Prostate gland (tissue), 2 donors: Measurements from ENCODE around the gene URI1. TPM values are rescaled to one million over a fixed set of nuclear protein-coding genes. Genes with fewer than 3 reads are reported as not detected.
"Not testable (repeated sequence)": the region's sequence is repeated elsewhere in the genome, so short reads cannot be mapped to it uniquely, and the experiment has no call there.

ENCODE experiments used
- DNase-seq: peaks from one replicate; pipeline ENCODE4 v3.0.0-alpha.2; 2019; ENCODE audit warnings: low spot score
- H3K27ac ChIP-seq, 2 donors: fragments of 200-600 bp; sonication (generic); 2 replicates each; pipeline ENCODE4 v1.5.1; 2017 to 2019
- H3K27me3 ChIP-seq: fragments of 200-600 bp; sonication (generic); replicated peaks from 2 replicates; pipeline ENCODE4 v1.5.1; 2019; ENCODE audit not compliant: insufficient read depth
- H3K36me3 ChIP-seq, 2 donors: fragments of 200-600 bp; sonication (generic); 1 replicate in 1 of 2; 2 replicates in 1 of 2; pipeline versions ENCODE4 v1.5.1 to v1.8.1; 2017 to 2019
- H3K4me1 ChIP-seq: fragments of 200-600 bp; sonication (generic); replicated peaks from 2 replicates; pipeline ENCODE4 v1.5.1; 2019
- H3K4me3 ChIP-seq, 2 donors: fragments of 200-600 bp; sonication (generic); 2 replicates each; pipeline ENCODE4 v1.5.1; 2017 to 2019
- H3K9me3 ChIP-seq: fragments of 200-600 bp; sonication (generic); 2 replicates; pipeline ENCODE4 v1.5.1; 2017
- POLR2A ChIP-seq: fragments of 450-650 bp; IDR thresholded peaks from one replicate; pipeline ENCODE4 v1.6.1; 2016; ENCODE audit warnings: antibody characterized with exemption, mild to moderate bottlenecking
- POLR2AphosphoS5 ChIP-seq: sonication (generic); formaldehyde crosslinking; IDR thresholded peaks from one replicate; pipeline ENCODE4 v1.6.1; 2017; ENCODE audit warnings: antibody characterized with exemption
- WGBS: methylation state at CpG from one replicate; pipeline ENCODE4 v1.1.5; 2018; 5-methylcytosine and 5-hydroxymethylcytosine counted together
- intact Hi-C: fragments of 100-400 bp; cut with DNase I; formaldehyde crosslinking; loops from one replicate; pipeline ENCODE4 v1.14.2; 2022
- total RNA-seq, 2 donors: library from RNA; depleted of rRNA; stranded (reverse); fragments of >200 nt; gene quantifications; one replicate each; pipeline ENCODE4 v1.1.0, GENCODE V29; 2016
- TF ChIP-seq, protein P1 (sequence below), 4 experiments: fragments of 200-600 bp in 2 of 4; fragments of 450-650 bp in 2 of 4; sonication (generic) in 2 of 4; IDR thresholded peaks; 1 replicate in 3 of 4; 2 replicates in 1 of 4; pipeline ENCODE4 v1.5.1; 2016 to 2019; ENCODE audit warnings: antibody characterized with exemption in 4 of 4, mild to moderate bottlenecking in 2 of 4, moderate library complexity in 2 of 4

Gene URI1
- total RNA-seq, 2 donors from 2014 or later: 48.2 to 71.0 TPM

DNA sequence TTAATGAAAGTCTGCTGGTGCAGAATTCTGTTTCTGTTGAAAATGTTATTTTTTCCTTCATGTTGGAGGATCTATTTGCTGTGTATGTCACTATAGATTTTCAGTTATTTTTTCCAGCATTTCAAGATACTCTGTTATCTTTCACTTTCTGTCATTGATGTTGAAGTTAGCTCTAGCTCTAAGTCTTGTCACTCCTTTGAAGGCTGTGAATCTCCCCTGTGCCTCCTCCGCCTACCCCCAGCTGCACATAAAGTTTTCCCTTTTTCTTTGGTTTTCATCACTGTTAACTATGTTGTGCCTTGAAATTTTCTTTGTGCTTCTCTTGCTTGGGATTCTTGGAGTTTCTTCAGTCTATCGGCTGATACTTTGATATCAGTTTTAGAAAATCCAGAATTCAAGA is 20.8 kb downstream of the URI1 start:
- Histone ChIP-seq H3K4me1 (peaks cover 7% of the 10 kb centered on the region), H3K4me3 (no peak overlapping the region), H3K9me3 (no peaks in the 10 kb centered on the region), H3K27ac (no peak overlapping the region), H3K27me3 (no peaks in the 10 kb centered on the region), H3K36me3 (no peaks in the 10 kb centered on the region)
- DNase-seq: no peak
- intact Hi-C loops: no loop called here
- 99% methylated on average over 2 of the region's 2 CpGs for WGBS
- no peak for TF ChIP-seq POLR2AphosphoS5
- TF ChIP-seq POLR2A: no peak

GRCh38 chr19:29963576-29963975 is 21.5 kb downstream of the URI1 start:
- Histone ChIP-seq H3K4me3 (no peak overlapping the region), H3K27me3 (no peaks in the 10 kb centered on the region), H3K9me3 (no peaks in the 10 kb centered on the region), H3K4me1 (peaks cover 7% of the 10 kb centered on the region), H3K27ac (no peak overlapping the region), H3K36me3 (no peaks in the 10 kb centered on the region)
- WGBS: 89% methylated on average over 4 of the region's 4 CpGs
- intact Hi-C loops: no loop called here
- TF ChIP-seq POLR2AphosphoS5 (no peak), POLR2A (no peak)
- TF ChIP-seq, protein P1, sequence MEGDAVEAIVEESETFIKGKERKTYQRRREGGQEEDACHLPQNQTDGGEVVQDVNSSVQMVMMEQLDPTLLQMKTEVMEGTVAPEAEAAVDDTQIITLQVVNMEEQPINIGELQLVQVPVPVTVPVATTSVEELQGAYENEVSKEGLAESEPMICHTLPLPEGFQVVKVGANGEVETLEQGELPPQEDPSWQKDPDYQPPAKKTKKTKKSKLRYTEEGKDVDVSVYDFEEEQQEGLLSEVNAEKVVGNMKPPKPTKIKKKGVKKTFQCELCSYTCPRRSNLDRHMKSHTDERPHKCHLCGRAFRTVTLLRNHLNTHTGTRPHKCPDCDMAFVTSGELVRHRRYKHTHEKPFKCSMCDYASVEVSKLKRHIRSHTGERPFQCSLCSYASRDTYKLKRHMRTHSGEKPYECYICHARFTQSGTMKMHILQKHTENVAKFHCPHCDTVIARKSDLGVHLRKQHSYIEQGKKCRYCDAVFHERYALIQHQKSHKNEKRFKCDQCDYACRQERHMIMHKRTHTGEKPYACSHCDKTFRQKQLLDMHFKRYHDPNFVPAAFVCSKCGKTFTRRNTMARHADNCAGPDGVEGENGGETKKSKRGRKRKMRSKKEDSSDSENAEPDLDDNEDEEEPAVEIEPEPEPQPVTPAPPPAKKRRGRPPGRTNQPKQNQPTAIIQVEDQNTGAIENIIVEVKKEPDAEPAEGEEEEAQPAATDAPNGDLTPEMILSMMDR (IDR thresholded peaks at IDR 0.05): no peak
- no peak for DNase-seq

DNA sequence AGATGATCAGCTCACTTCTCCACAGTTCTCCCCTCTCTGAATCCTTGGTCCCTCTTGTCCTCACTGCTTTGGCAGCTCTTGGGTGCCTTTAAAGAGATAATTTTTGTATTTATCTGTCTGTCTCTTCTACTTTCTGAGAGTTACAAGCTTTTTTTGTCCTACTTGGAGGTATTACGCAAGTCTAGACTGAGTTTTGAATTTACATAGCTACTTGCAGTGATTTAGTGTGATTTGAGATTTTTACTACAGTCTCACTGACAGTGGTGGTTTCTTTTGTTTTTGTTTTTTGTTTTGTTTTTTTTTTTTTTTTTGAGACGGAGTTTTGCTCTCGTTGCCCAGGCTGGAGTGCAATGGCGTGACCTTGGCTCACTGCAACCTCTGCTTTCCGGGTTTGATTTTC is 22.1 kb downstream of the URI1 start:
- no peaks in the 10 kb centered on the region for H3K36me3 ChIP-seq
- no peaks in the 10 kb centered on the region for H3K27me3 ChIP-seq
- 81% methylated on average over 5 of the region's 5 CpGs for WGBS
- H3K9me3 ChIP-seq: no peaks in the 10 kb centered on the region
- H3K4me3 ChIP-seq: no peak overlapping the region
- TF ChIP-seq, protein P1 (IDR thresholded peaks at IDR 0.05): no peak
- TF ChIP-seq POLR2A: no peak
- TF ChIP-seq POLR2AphosphoS5: no peak
- peaks cover 7% of the 10 kb centered on the region for H3K4me1 ChIP-seq
- H3K27ac ChIP-seq: no peak overlapping the region
- no peak for DNase-seq
- intact Hi-C loops: no loop called here

DNA sequence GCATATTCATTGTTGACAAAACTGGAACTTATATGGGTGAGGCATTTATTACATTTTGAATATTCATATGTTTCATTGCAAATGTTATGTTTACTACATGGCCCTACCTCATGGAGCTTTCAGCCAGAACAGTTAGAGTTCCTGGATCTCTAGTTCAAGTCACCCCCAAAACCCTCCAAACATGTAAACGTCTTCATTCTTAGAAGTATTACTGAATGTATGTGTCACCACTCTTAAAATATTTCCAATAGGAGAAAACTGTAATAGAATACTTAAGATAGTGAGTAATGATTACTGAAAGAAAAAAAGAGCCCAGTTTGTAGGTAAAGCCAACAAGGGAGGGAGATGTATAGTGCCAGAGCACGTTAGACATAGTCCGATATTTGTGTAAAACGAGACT is 23.5 kb downstream of the URI1 start:
- DNase-seq: no peak
- H3K27ac ChIP-seq: no peak overlapping the region
- H3K27me3 ChIP-seq: no peaks in the 10 kb centered on the region
- no peaks in the 10 kb centered on the region for H3K36me3 ChIP-seq
- H3K4me3 ChIP-seq: no peak overlapping the region
- TF ChIP-seq, protein P1 (IDR thresholded peaks at IDR 0.05): no peak
- no peak for TF ChIP-seq POLR2A
- no peak for TF ChIP-seq POLR2AphosphoS5
- H3K4me1 ChIP-seq: peaks cover 7% of the 10 kb centered on the region
- intact Hi-C loops: no loop called here
- WGBS: 47% methylated on average over 4 of the region's 4 CpGs
- no peaks in the 10 kb centered on the region for H3K9me3 ChIP-seq

- H3K9me3 ChIP-seq, H3K4me3 ChIP-seq, DNase-seq, H3K27ac ChIP-seq, intact Hi-C loops, H3K27me3 ChIP-seq, H3K36me3 ChIP-seq, H3K4me1 ChIP-seq: not testable (repeated sequence)
- 88% methylated on average over 3 of the region's 3 CpGs for WGBS
Measured at GRCh38 chr19:29966142-29966541, 24.1 kb downstream of the URI1 start.

DNA sequence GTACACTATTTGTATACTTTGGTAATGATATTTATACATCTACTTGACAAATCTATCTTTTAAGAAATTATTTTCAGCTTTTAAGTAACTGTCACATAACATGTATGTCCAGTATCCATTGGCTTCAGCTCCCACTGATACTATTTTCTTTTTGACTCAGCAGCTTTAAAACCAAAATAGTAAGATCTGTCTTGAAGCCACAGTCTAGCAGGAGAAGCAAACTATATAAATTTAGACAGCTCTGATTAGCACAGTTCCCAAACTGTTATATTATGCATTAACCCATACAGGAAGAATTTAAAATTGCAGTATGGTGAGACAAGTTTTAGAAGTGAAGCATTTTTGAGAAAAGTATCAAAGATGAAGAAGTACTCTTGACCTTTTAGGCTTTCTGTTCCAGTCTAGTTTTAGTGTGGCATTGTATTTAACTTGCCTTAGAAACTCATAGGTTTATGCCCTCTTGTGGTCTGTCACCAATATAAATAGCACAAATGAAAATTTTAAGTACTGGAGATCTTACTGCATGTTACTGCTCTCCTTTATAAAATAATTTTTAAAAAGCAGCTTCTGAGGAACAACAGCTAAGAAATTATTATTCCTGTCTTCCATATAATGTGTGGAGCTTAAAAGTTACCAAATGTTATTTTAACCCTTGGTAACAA is 24.7 kb downstream of the URI1 start:
- TF ChIP-seq, protein P1 (IDR thresholded peaks at IDR 0.05): no peak
- no peak for TF ChIP-seq POLR2A
- TF ChIP-seq POLR2AphosphoS5: no peak
- H3K27me3 ChIP-seq: no peaks in the 10 kb centered on the region
- no peaks in the 10 kb centered on the region for H3K9me3 ChIP-seq
- intact Hi-C loops: no loop called here
- H3K4me3 ChIP-seq: no peak overlapping the region
- peaks cover 7% of the 10 kb centered on the region for H3K4me1 ChIP-seq
- no peaks in the 10 kb centered on the region for H3K36me3 ChIP-seq
- no peak overlapping the region for H3K27ac ChIP-seq
- no peak for DNase-seq
